Measurements from ENCODE around the gene SLC22A14.
A peak's percentile ranks its signal among the peaks of the same experiment; 100 is the strongest.
"Not testable (repeated sequence)": the region's sequence is repeated elsewhere in the genome, so short reads cannot be mapped to it uniquely, and the experiment has no call there.

Gene SLC22A14, protein sequence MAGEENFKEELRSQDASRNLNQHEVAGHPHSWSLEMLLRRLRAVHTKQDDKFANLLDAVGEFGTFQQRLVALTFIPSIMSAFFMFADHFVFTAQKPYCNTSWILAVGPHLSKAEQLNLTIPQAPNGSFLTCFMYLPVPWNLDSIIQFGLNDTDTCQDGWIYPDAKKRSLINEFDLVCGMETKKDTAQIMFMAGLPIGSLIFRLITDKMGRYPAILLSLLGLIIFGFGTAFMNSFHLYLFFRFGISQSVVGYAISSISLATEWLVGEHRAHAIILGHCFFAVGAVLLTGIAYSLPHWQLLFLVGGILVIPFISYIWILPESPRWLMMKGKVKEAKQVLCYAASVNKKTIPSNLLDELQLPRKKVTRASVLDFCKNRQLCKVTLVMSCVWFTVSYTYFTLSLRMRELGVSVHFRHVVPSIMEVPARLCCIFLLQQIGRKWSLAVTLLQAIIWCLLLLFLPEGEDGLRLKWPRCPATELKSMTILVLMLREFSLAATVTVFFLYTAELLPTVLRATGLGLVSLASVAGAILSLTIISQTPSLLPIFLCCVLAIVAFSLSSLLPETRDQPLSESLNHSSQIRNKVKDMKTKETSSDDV

DNA sequence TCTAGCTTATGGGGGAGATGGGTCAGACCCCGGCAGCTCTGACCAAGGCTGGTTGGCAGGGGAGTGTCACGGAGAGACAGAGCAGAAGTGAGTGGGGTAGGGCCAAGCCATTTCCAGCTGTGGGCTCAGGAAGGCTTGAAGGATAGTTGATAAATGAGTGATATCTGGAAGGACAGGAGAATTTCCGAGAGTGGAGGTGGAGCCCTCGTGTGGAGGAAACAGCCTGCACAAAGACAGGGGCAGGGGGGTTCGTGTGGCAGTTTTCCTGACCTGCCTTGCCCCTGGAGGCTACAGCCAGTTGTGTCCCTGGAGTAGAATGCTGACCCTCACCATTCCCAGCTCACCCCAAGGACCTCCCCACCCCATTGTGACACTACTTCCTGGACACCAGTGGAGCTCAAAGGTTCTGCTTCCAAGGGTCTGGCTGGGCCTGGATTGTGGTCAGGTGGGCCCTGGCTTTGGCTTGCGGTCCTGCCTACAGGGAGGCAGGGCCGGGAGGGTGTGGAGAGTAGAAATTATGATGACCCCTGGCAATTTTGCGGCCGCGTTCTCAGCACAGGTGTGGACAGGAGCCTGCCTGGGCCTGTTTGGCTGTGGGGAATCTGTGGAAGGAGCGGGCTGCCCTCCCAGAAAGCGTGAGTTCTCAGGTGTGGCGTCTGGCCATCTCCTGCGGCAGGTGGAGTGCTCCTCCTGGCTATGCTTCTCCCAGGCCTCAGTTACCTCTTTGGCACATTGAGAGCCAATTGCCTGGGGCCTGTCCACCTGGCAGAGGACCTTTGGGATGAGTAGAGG, at the start of gene SLC22A14:
SLC22A14 (plus strand) TSS at position 400 of the 792 bp plus-strand sequence. CDS start 23,733 bp downstream, outside the sequence.
- no peak for DNase-seq

DNA sequence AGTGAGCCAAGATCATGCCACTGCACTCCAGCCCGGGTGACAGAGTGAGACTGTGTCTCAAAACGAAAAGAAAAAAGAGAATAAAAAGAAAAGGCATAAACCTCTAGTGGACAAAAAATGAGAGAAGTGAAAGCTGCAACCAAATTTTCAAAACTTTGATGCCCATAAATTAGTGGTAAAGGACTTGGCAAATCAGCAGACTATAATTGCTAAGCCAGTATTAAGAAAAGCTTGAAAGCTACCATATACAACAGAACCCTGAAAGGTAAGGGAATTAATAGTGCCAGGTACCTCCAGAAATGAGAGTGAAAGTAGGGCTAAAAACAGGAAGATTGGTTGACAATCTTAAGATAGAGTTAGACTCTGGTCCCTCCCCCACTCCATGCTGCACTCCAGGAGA, 49.4 kb upstream of the SLC22A14 start:
- no peak for DNase-seq

DNA sequence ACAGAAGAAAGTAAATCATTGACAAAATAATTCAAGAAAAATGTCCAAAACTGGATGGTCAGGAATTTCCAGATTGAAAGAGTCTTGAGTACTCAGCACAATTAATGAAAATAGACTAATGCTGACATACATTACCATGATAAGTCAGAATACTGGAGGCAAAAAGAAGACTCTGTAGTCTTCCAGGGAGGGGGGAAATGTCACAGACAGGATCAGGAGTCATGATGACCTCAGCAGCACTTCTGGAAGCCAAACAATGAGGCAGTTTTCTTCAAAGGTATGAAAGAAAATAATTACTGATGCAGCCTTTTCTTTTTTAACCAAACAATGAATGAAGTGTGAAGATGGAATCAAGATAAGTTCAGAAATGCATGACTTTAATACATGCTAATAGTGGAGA, 46.6 kb upstream of the SLC22A14 start:
- DNase-seq = no peak

DNA sequence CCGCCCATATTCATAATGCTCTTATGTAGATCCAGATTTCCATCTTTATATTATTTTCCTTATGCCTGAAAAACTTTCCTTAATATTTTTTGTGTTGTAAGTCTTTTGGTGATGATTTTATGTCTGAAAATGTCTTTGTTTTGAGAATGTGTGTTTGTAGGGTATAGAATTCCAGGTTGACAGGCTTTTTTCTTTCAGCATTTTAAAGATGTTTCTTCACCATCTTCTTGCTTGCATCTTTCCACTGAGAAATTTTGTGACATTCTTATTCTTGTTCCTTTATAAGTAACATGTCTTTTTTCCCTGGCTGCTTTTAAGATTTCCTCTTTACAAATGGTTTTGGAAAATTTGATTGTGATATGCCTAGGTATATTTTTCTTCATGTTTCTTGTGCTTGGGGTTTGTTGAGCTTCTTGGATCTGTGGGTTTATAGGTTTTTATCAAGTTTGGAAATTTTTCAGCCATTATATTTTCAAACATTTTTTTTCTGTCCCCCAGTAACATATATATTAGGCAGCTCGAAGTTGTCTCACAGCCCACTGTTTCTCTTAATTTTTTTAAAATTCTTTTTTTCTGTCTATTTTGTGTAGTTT, 43.6 kb upstream of the SLC22A14 start:
- DNase-seq = no peak

DNA sequence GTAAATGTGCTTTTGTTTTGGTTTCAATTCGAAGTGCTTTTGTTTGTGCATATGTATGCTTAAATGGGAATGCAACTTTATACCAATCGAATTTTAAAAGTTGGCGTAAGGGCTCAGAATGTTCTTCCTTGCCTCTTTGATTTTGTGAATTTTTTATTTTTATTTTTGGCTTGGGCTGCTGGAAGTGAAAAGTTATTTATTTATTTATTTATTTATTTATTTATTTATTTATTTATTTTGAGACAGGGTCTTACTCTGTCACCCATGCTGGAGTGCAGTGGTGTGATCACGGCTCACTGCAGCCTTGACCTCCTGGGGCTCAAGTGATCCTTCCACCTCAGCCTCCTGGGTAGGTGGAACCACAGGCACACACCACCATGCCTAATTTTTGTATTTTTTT, 39.3 kb upstream of the SLC22A14 start:
- not testable (repeated sequence) for DNase-seq

DNA sequence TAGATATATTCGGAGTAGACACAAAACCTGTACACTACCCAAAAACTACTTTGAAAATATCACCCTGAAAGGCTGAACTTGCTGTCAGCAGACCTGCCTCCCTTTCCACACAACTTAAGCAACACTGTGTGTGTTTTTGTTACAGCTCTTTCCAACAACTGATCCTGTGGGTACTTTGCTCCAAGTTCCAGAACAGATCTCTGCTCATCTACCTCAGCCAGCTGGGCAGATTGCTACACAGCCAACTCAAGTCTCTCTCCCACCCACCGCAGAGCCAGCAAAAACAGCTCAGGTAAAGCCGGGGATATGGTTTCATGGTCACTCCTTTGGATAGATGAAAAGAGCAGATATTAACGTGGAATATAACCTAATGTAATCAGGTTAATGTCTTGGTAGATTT, 36.2 kb upstream of the SLC22A14 start:
- no peak for DNase-seq

DNA sequence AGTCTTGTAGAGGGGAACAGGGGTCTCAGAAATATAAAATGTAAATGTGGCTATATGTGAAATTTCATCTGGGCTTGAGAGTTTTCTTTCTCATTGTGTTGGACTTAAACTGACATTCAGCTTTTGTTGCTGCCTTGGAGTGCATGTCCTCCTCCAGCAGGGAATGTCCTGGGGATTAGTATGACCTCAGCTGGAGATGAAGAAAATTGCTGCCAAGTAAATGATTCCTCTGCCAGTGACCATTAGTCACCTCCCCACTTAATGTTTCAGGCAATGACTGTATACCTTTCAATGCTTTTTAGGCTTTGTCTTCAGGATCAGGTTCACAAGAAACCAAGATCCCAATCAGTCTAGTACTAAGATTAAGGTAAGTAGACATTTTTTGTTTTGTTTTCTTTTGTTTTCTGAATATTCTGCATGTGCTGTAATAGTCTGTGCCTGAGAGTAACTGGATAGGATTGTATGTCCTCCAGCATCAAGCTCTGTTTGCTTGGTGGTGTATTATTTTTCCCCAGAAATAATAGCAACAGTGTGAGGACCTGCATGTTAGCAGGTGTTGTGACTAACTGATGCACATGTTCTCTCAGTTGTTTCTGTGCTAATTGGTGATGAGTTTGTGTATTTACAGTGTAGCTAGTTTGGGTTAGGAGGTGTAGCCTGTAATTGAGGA, 34.6 kb upstream of the SLC22A14 start:
- peak; percentile 85 for DNase-seq

DNA sequence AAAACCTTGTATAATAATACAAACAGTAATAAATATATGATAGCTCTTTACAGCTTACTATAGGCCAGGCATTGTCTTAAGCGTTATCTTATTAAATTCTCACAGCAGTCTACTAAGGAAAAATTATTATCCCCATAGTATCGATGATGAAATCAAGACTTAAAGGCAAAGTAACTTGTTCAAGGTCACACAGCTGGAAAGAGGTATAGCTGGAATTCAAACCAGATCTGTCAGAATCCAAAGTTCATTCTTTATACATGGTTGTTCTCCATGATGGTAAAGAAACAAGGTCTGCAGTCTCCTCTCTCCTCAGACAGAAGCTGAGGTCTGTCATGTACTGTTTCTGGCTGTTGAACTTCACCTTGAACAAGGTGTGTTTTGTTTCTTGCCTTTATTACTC, 31.9 kb upstream of the SLC22A14 start:
- DNase-seq = no peak

DNA sequence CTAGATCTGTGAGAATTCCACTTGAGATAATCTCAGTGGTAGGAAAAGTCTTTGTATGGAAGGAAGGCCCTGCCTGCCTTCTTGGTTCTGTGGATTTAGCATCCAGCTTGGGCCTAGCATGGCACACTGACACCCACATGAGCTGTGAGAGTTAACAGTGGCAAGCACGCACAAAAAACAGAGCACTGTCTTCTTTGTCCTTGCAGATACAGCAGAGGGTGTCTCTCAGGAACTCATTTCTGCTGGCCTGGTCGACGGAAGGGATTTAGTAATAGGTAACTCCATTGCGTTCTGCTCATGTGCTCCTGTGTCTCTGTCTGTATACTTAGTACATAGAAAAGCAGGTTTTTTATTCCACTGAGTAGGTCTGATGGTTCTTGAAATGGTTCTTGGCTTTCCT, 30.9 kb upstream of the SLC22A14 start:
- DNase-seq = no peak

DNA sequence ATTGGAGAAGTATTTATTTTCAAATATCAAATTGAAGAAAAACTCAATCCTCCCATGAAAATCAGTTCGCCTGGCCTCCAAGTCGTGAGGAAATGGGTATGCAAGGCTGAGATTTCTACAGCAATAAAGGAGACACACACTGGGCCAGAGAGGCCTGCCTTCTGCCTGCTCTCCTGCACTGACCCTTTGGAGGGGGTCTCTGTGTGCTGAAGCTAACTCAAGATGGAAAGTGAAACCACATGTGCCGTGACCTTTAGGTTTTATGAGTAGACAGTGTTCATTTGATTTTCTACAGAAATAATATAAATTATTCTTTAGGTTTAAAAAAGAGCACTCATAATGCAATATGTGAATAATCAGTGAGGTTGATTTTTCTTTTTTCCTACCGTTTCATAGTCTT, 28.4 kb upstream of the SLC22A14 start:
- DNase-seq = no peak

DNA sequence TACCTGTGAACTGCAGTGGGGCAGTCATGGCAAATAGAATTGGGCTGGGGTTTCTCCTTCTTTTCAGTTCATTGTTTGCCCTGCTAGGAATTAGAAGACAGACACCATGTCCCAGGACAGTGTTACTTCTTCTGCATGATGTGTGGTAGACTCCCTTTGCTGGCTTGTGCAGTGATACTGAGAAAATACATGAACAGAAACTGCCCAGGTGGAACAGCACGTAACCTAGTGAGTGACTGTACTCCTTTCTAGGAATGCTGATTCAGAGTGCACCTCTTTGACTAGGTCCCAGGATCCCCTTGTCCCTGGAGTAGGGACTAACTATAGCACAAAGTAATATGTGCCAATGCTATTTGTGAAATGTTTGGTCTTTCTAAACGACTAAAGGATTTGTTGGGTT, 27.2 kb upstream of the SLC22A14 start:
- DNase-seq = no peak

DNA sequence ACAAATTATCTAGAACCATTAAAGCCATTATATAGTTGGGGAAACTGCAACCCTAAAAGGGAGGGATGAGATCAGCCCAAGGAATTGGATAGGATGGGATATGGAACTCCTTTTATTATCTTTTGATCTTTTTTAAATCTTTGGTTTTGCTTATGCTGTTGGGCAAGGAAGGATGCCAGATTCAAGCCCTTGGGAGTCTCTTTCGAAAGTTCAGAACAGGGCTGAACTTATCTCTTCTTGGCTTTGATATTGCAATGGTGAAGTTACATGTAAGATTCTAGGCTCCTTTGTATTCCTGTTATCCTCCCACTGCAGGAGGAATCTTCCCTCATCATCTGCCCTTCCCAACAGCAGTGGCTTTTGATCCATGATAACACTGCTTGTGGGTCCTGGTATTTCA, 26.5 kb upstream of the SLC22A14 start:
- no peak for DNase-seq

DNA sequence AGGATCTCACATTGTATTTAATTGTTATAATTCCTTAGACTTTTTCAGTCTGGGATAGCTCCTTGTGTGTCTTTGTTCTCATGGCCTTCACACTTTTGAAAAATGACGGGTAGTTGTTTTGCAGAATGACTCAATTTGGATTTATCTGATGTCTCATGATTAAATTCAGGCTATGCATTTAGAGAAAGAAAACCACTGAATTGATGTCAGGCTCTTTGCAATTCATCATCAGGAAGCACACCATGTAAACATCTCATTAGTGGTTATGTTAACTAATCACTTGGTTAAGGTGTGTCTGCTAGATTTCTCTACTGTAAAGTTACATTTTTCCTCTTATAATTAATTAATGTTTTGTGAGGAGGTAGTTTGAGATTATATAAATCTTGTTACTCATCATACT, 24.5 kb upstream of the SLC22A14 start:
- no peak for DNase-seq

DNA sequence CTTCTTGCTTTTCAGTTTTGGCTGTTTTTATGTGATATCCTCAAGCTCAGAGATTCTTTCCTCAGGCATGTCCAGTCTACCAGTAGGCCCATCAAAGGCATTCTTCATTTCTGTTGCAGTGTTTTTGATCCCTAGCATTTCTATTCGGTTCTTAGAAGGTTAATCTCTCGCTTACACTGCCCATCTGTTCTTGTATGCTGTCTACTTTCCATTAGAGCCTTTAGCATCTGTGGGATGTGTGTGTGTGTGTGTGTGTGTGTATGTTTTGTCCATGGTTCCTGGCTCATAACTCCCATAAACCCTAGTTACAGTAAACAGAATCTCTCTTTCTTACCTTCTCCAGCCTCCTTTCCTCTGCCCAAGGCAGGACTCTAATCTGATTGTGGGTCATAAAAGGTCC, 21.6 kb upstream of the SLC22A14 start:
- no peak for DNase-seq

DNA sequence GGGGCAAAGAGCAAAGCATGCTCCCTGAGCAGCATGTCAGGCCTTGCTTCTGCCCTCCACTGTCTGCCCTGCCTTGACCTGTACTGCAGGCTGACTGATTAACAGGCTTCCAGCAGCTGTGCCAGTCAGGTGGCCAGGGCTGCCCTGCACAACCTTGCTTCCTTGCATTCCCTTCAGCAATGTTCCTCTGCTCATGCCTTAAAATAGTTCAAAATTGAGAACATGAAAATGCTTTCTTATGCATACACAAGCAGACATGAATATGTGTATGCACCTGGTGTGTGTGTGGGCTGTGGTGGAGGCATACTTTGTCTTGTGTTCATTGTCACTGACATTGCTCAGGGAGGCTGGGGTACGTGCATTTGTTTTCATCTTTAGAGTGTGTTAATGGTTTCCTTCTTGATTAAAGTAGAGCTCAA, 17.7 kb upstream of the SLC22A14 start:
- DNase-seq = no peak

DNA sequence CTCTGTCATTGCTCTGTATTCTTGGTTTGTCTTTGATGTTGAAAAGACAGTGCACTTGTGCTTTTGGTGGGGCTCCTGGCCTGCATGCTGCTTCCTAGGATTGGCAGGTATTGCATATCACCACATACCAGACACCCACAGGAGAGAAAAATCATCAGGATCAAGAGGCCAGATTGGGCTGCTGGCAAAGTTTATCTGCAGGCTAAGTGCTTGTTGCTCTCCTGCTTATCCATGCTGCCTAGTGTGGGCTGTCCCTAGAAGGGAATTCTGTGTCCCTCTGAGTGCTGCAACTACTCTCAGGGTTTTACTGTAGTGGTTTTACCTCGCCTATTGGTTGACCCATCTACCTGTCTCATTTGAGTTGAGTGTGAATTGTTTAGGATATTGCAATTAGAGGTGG, 17.3 kb upstream of the SLC22A14 start:
- no peak for DNase-seq

DNA sequence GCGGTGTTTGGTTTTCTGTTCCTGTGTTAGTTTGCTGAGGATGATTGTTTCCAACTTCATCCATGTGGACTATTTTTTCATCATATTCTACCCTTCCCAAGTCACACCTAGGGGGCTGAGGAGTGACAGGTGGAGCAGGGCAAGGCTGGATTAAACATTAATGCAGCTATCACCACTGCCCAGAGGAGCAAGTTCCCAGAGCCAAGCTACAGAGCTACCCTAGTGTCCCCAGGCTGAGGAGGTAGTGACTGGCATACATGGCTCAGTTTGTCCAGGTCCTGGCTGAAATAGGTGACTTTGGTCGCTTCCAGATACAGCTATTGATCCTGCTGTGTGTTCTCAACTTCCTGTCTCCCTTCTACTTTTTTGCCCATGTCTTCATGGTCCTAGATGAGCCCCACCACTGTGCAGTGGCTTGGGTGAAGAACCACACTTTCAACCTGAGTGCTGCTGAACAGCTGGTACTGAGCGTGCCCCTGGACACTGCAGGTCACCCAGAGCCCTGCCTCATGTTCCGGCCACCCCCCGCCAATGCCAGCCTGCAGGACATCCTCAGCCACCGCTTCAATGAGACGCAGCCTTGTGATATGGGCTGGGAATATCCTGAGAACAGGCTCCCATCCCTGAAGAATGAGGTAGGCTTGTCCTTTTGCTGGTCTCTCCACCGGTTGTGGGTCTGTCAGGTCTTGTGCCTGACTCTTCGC, 16.3 kb upstream of the SLC22A14 start, which contains the start of gene SLC22A13:
SLC22A13 (plus strand) TSS at position 209 of the 704 bp plus-strand sequence; CDS start at position 258, 49 bp downstream.
- no peak for DNase-seq

DNA sequence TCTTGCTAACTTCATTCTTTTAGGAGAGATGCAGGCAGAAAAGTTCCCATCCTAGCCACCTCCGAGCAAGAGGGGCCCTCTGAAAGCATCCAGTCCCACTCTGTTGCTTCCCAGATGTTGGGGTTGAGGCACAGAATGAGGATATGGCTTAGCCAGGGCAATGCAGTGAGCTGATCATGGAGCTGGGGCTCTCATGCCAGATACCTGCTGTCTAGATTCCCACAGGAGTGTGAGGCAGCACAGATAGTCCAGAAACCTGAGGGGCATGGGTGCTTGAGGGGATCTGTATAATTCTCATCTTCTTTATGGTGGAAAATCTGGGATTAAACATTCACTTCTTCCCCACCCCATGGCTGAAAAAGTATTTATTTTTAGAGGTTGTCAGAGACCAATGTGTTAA, 15.3 kb upstream of the SLC22A14 start:
- DNase-seq = no peak

DNA sequence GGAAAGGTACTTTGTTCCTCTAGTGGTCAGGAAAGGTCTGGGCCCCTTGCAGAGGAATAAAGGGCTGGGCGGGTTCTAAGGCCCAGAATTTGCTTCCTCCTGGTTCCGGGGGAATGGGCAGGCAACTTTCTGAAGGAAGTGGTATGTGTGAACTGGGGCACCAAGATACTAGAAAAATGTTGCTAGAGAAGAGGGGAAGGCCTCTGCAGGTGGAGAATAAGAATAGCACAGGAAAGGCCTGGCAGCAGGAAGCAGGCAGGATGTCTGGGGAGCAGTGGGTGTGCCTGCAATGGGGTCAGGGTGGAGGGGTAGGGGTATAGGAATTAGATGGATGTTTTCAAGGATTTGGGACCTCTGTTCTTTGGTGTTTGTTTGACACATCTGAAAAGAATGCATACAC, 14.4 kb upstream of the SLC22A14 start:
- no peak for DNase-seq

DNA sequence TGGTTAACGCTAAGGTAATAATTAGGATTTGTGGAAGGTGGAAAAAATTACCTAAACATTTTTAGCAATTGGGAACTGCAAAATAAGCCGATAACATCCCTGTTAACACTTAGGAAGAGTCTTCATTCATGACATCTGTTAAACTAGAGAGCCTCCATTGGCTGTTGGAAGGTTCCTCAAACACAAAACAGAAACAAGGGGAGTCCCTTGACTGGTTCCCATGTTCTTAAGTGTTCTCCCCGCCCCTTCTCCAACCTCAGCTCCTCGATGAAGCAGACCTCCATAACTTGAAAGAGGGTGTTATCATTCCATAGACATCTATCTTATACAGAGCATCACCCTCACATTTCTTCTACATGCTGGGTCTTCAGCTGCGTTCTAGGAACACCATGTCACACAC, 14.0 kb upstream of the SLC22A14 start:
- no peak for DNase-seq

DNA sequence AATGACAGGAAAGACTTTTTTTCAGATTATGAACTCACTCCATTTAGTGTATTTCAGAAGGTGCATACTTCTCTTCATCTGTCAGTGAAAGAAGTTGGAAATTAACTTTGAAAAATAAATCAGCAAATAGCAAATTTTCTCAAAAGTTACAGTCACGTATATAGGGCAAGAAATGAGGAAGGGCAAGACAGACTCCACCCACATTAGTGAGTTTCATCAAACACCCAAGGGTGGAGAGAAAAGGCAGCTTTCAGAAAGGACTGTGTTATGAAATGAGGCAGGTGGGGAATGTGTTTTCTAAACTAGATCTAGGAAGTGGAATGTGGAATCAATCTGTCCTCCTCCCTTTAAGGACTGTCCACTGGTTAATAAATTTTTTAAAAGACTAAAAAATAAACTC, 13.6 kb upstream of the SLC22A14 start:
- DNase-seq = no peak

DNA sequence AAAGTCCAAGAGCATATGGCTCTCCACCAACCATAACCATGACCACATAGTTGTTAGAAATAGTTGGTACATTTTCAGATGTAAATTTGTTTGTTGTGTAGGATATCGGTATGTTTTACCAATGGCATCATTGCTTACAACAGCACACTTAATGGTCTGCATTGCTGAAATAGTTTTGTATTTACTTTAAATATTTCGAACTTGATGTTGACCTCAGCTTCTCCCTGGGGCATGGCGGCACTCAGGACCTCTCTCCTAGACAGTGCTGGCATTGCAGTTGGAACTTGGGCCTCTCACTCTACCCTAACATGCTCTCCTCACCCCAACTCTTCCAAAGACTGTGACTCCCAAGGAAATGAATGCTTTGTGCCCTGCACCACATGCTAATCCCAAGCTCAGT, 11.5 kb upstream of the SLC22A14 start:
- DNase-seq = no peak

Data from NCI-H69 (cell line).